HCT116 (cell line): Measurements from ENCODE around the gene DCBLD2. TPM values are rescaled to one million over a fixed set of nuclear protein-coding genes. Genes with fewer than 3 reads are reported as not detected.

ENCODE experiments used
- ATAC-seq: fragments of 200-7000 bp; cut with Tn5 transposase; 2 replicates; pipeline ENCODE4 v1.9.1; 2020; ENCODE audit warnings: mild to moderate bottlenecking, moderate library complexity
- BruUV-seq: library from RNA; stranded (reverse); fragments of 400-500 nt; replicated peaks from 2 replicates; lab custom pipeline; 2021; lab: Mats Ljungman, UMichigan
- CTCF ChIA-PET: fragments of 300-600 bp; sonication (Branson Sonifier 250); formaldehyde crosslinking; loops from one replicate; lab custom pipeline; 2021; ENCODE audit warnings: antibody characterized with exemption; lab: Charles Lee
- POLR2A ChIA-PET: fragments of 300-600, 350-600 bp; sonication (Branson Sonifier 250); formaldehyde crosslinking; loops from one replicate; lab custom pipeline; 2021; ENCODE audit warnings: antibody characterized with exemption; lab: Charles Lee
- RAD21 ChIA-PET, 2 experiments: fragments of 300-600 bp; sonication (Branson Sonifier 250); formaldehyde crosslinking; loops; one replicate each; lab custom pipeline; 2023; ENCODE audit warnings: low total read pairs in 2 of 2; ENCODE audit not compliant: uncharacterized antibody in 2 of 2, unreplicated experiment in 2 of 2, low non-redundant PET in 1 of 2; lab: Charles Lee
- DNase-seq: peaks from one replicate; pipeline ENCODE4 v3.0.0-alpha.2; 2010; ENCODE audit warnings: low read depth, low spot score
- H2AFZ ChIP-seq: fragments of 200-600 bp; shearing (Covaris generic), sonication (generic); 2 replicates; pipeline ENCODE4 v1.6.1; 2017; ENCODE audit warnings: low read depth, mixed run types, mixed read lengths, antibody characterized with exemption, low read length; ENCODE audit not compliant: poor library complexity, severe bottlenecking
- H3K27ac ChIP-seq: 2 replicates; pipeline ENCODE4 v1.5.1; 2012; ENCODE audit warnings: low read depth, low read length
- H3K27me3 ChIP-seq: fragments of 200-600 bp; sonication (generic); 2 replicates; pipeline ENCODE4 v1.6.1; 2016; ENCODE audit warnings: mixed run types, low read length, mixed read lengths; ENCODE audit not compliant: insufficient read depth
- H3K36me3 ChIP-seq, 2 experiments: fragments of 200-500 bp in 1 of 2; fragments of 200-600 bp in 1 of 2; sonication (Bioruptor generic) in 1 of 2; sonication (generic) in 1 of 2; 2 replicates each; pipeline versions ENCODE4 v1.5.1 to v1.6.1; 2014 to 2016; ENCODE audit warnings: low read length in 2 of 2, inconsistent platforms in 1 of 2, mixed read lengths in 1 of 2, mixed run types in 1 of 2; ENCODE audit not compliant: insufficient read depth in 2 of 2, control insufficient read depth in 1 of 2
- H3K4me1 ChIP-seq, 2 experiments: fragments of 200-600 bp in 1 of 2; sonication (generic) in 1 of 2; 2 replicates each; pipeline versions ENCODE4 v1.5.1 to v1.6.1; 2012 to 2017; ENCODE audit warnings: low read length in 2 of 2, inconsistent platforms in 1 of 2, mild to moderate bottlenecking in 1 of 2, mixed read lengths in 1 of 2, mixed run types in 1 of 2, moderate library complexity in 1 of 2; ENCODE audit not compliant: insufficient read depth in 2 of 2, control insufficient read depth in 1 of 2
- H3K4me2 ChIP-seq: fragments of 200-600 bp; sonication (generic); 2 replicates; pipeline ENCODE4 v1.6.1; 2017; ENCODE audit warnings: mixed run types, low read length, mixed read lengths
- H3K4me3 ChIP-seq, 2 experiments: fragments of 200-600 bp in 1 of 2; sonication (generic) in 1 of 2; replicated peaks in 1 of 2; 2 replicates each; pipeline ENCODE4 v1.5.1; 2011 to 2016; ENCODE audit warnings: low read length in 2 of 2, control low read depth in 1 of 2, low read depth in 1 of 2, mild to moderate bottlenecking in 1 of 2, mixed read lengths in 1 of 2, mixed run types in 1 of 2
- H3K79me2 ChIP-seq: fragments of 200-600 bp; sonication (generic); 2 replicates; pipeline ENCODE4 v1.6.1; 2017; ENCODE audit warnings: mild to moderate bottlenecking, mixed run types, low read length, moderate library complexity, mixed read lengths; ENCODE audit not compliant: insufficient read depth
- H3K9ac ChIP-seq: fragments of 200-600 bp; sonication (generic); 2 replicates; pipeline ENCODE4 v1.6.1; 2016; ENCODE audit warnings: low read length, mixed read lengths
- H3K9me2 ChIP-seq: fragments of 200-600 bp; sonication (generic), shearing (Covaris generic); 2 replicates; pipeline ENCODE4 v1.6.1; 2017; ENCODE audit warnings: mixed run types, mild to moderate bottlenecking, moderate library complexity; ENCODE audit not compliant: insufficient read depth
- H3K9me3 ChIP-seq, 2 experiments: fragments of 200-500 bp in 1 of 2; fragments of 200-600 bp in 1 of 2; sonication (Bioruptor generic) in 1 of 2; sonication (generic) in 1 of 2; 2 replicates each; pipeline ENCODE4 v1.6.1; 2014 to 2017; ENCODE audit warnings: low read length in 2 of 2, mixed read lengths in 2 of 2, inconsistent platforms in 1 of 2, low read depth in 1 of 2, mild to moderate bottlenecking in 1 of 2, mixed run types in 1 of 2, moderate library complexity in 1 of 2; ENCODE audit not compliant: control insufficient read depth in 1 of 2, insufficient read depth in 1 of 2
- H4K20me1 ChIP-seq: fragments of 200-600 bp; sonication (generic), shearing (Covaris generic); 2 replicates; pipeline ENCODE4 v1.6.1; 2017; ENCODE audit warnings: mixed run types, mild to moderate bottlenecking, moderate library complexity; ENCODE audit not compliant: insufficient read depth
- CBX3 ChIP-seq: IDR thresholded peaks from 2 replicates; pipeline ENCODE4 v1.6.1; 2012; ENCODE audit warnings: low read depth
- ELF1 ChIP-seq: IDR thresholded peaks from 2 replicates; pipeline ENCODE4 v1.6.1; 2012; ENCODE audit warnings: low read depth, borderline replicate concordance
- EZH2phosphoT487 ChIP-seq: fragments of 200-600 bp; IDR thresholded peaks from 2 replicates; pipeline ENCODE4 v1.6.1; 2018; ENCODE audit warnings: antibody characterized with exemption, borderline replicate concordance
- FOSL1 ChIP-seq: IDR thresholded peaks from 2 replicates; pipeline ENCODE4 v1.6.1; 2012; ENCODE audit warnings: low read depth
- MAX ChIP-seq: IDR thresholded peaks from 2 replicates; pipeline ENCODE4 v1.6.1; 2012
- POLR2AphosphoS5 ChIP-seq: IDR thresholded peaks from 2 replicates; pipeline ENCODE4 v1.6.1; 2011; ENCODE audit warnings: mild to moderate bottlenecking, low read depth, low read length, moderate library complexity
- RAD21 ChIP-seq: IDR thresholded peaks from 2 replicates; pipeline ENCODE4 v1.6.1; 2012; ENCODE audit warnings: low read depth, mild to moderate bottlenecking
- REST ChIP-seq: IDR thresholded peaks from 2 replicates; pipeline ENCODE4 v1.6.1; 2012; ENCODE audit warnings: low read depth
- SIN3A ChIP-seq: IDR thresholded peaks from 2 replicates; pipeline ENCODE4 v1.6.1; 2012; ENCODE audit warnings: low read depth
- TCF7L2 ChIP-seq: IDR thresholded peaks from 2 replicates; pipeline ENCODE4 v1.7.0; 2011; ENCODE audit warnings: borderline replicate concordance, inconsistent platforms; ENCODE audit not compliant: insufficient read depth, insufficient read length; ENCODE audit errors: extremely low read depth
- ZNF274 ChIP-seq: fragments of 200-500 bp; sonication (Bioruptor generic); IDR thresholded peaks from 2 replicates; pipeline ENCODE4 v1.6.1; 2014; ENCODE audit warnings: mild to moderate bottlenecking, low read depth, low read length, inconsistent platforms
- intact Hi-C: fragments of 100-400 bp; cut with micrococcal nuclease; formaldehyde crosslinking; loops from 2 replicates; pipeline ENCODE4 v1.10.0; 2022
- total RNA-seq: library from RNA; stranded (reverse); gene quantifications from one replicate; pipeline ENCODE4 v1.2.1, GENCODE V29; 2021; ENCODE audit not compliant: unreplicated experiment

The DCBLD2 gene
- total RNA-seq, 1 experiment from 2014 or later: 532 TPM

DNA sequence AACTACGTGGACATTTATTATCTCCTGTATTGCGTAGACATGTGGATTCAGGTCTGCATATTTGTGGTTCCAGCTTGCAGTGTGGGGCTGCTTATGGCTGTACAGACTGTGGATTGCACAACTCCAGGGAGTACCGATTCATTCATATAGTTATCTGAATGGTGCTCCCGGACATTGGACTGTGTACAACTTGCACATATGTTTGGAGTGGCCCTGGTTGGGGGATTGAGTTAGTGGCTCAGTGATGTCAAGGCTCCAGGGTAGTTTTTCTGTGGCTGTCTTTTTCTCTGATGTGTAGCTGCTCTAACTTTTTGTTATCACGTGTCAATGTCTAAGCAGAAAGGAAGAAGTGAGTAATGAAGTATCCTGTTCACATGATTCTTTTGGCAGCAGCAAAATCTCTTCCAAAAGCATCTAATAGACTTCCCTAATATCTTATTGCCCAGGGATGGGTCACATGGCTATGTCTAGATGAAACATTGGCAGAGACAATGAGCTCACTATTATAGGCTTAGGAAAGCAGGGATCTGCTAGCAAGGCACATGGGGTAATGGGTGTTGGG lies 122.6 kb downstream of the DCBLD2 start:
- Histone ChIP-seq H3K4me2 (no peak overlapping the region), H2AFZ (no peak overlapping the region), H3K9me3 (no peaks in the 10 kb centered on the region), H3K9ac (no peak overlapping the region), H4K20me1 (no peaks in the 10 kb centered on the region), H3K36me3 (peaks cover 0 to 2% of the 10 kb centered on the region in 2 experiments; a peak in 1 of 4 replicates), H3K79me2 (no peaks in the 10 kb centered on the region), H3K9me2 (no peaks in the 10 kb centered on the region), H3K27ac (no peak overlapping the region), H3K27me3 (no peaks in the 10 kb centered on the region), H3K4me3 (no peak overlapping the region), H3K4me1 (no peaks in the 10 kb centered on the region; a peak in 1 of 4 replicates)
- intact Hi-C loops: no loop called here
- RAD21 ChIA-PET: no interaction called here
- BruUV-seq: no TSS peak
- TF ChIP-seq RAD21: no peak
- no peak for TF ChIP-seq TCF7L2
- no peak for TF ChIP-seq ELF1
- TF ChIP-seq FOSL1: no peak
- no peak for TF ChIP-seq ZNF274
- no peak for TF ChIP-seq EZH2phosphoT487
- no peak for TF ChIP-seq MAX
- no peak for TF ChIP-seq REST
- no peak for TF ChIP-seq CBX3
- no peak for TF ChIP-seq SIN3A
- no peak for TF ChIP-seq POLR2AphosphoS5
- DNase-seq: no peak
- CTCF ChIA-PET: no interaction called here
- no peak for ATAC-seq
- POLR2A ChIA-PET: no interaction called here
